ENCODE data around the gene TRHDE.

- TF ChIP-seq CTCF (IDR thresholded peaks at IDR 0.05; ENCODE audit: low read depth, low read length), result no peak
- no peak for TF ChIP-seq EZH2phosphoT487 (IDR thresholded peaks at IDR 0.05; ENCODE audit: low read depth)
These were observed 23.6 kb downstream of the TRHDE start for GRCh38 chr12:72295744-72296143.
